ENCODE data around the gene SLC6A20.

DNA sequence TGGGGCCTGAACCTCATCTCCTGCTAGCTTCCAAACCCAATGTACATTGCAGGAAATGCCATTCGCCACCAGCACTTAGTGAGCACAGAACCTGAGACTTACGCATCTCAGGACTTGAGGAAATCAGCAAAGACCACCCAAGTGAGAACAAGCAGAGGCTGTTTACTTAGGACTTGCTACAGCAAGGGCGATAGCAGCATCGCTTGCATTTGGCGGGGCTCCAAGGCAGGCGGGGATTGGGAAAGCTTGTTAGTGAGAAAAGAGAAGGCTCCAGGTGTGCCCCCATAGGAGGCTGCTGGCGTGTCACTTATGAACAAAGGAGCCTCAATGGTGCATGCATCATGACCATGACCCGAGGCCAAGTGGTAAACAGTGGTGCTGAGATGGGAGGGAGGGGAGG lies 19.7 kb downstream of the SLC6A20 start:
- TF ChIP-seq, protein P1, sequence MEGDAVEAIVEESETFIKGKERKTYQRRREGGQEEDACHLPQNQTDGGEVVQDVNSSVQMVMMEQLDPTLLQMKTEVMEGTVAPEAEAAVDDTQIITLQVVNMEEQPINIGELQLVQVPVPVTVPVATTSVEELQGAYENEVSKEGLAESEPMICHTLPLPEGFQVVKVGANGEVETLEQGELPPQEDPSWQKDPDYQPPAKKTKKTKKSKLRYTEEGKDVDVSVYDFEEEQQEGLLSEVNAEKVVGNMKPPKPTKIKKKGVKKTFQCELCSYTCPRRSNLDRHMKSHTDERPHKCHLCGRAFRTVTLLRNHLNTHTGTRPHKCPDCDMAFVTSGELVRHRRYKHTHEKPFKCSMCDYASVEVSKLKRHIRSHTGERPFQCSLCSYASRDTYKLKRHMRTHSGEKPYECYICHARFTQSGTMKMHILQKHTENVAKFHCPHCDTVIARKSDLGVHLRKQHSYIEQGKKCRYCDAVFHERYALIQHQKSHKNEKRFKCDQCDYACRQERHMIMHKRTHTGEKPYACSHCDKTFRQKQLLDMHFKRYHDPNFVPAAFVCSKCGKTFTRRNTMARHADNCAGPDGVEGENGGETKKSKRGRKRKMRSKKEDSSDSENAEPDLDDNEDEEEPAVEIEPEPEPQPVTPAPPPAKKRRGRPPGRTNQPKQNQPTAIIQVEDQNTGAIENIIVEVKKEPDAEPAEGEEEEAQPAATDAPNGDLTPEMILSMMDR (IDR thresholded peaks at IDR 0.05), result no peak
- no peak for TF ChIP-seq POLR2A (IDR thresholded peaks at IDR 0.05)
